ENCODE data around the gene CCDC148.

DNA sequence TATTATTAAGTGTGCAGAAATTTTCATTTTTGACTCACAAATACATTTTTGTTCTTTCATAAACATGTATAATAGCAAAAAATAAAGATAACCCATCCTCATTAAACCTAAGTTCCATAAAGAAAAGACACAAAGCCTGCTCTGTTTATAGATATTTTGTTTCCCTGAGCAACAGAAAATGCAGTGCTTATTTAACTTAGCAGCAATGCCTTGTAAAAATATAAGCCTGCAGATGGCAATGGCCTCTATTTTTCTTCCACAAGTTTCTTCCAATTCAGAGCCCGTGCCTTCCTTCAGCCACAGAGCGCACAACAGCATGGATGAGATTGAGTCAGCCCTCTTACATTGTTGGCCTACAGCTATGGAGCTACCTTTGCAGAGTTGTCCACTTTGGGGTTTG, 43.8 kb upstream of the CCDC148 start:
- TF ChIP-seq TBL1XR1 (IDR thresholded peaks at IDR 0.05; ENCODE audit: low read depth, low read length) (no peak), ZNF274 (IDR thresholded peaks at IDR 0.05; ENCODE audit: insufficient read depth, insufficient read length) (no peak)
